DOHH2 (cell line): ENCODE measurements around the gene KIF13A.

ENCODE experiments used
- EZH2phosphoT487 ChIP-seq: fragments of 200-600 bp; sonication (generic); IDR thresholded peaks from 2 replicates; pipeline ENCODE4 v1.6.1; 2017; ENCODE audit warnings: borderline replicate concordance, mild to moderate bottlenecking, antibody characterized with exemption, low read length, moderate library complexity, mixed read lengths
- TF ChIP-seq, protein P1 (sequence below): fragments of 200-600 bp; sonication (generic); IDR thresholded peaks from one replicate; pipeline ENCODE4 v1.5.1; 2014; ENCODE audit warnings: antibody characterized with exemption, mild to moderate bottlenecking, low read depth, low read length; ENCODE audit not compliant: poor library complexity, severe bottlenecking

DNA sequence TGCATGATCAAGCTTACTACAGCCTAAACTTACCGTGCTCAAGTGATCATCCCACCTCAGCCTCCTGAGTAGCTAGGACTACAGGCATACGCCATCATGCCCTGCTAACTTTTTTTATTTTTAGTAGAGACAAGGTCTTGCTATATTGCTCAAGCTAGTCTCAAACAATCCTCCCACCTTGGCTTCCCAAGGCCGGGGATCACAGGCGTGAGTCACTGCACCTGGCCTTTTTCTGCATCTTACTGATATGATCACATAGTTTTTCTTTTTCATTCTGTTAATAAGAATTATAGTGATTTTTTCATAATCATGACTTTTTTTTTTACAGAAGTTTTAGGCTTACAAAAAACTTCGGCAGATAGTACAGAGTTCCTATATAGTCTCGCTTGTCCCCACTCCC lies 93.2 kb downstream of the KIF13A start:
- TF ChIP-seq, protein P1, sequence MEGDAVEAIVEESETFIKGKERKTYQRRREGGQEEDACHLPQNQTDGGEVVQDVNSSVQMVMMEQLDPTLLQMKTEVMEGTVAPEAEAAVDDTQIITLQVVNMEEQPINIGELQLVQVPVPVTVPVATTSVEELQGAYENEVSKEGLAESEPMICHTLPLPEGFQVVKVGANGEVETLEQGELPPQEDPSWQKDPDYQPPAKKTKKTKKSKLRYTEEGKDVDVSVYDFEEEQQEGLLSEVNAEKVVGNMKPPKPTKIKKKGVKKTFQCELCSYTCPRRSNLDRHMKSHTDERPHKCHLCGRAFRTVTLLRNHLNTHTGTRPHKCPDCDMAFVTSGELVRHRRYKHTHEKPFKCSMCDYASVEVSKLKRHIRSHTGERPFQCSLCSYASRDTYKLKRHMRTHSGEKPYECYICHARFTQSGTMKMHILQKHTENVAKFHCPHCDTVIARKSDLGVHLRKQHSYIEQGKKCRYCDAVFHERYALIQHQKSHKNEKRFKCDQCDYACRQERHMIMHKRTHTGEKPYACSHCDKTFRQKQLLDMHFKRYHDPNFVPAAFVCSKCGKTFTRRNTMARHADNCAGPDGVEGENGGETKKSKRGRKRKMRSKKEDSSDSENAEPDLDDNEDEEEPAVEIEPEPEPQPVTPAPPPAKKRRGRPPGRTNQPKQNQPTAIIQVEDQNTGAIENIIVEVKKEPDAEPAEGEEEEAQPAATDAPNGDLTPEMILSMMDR = no peak
- no peak for TF ChIP-seq EZH2phosphoT487
